Skeletal muscle tissue (tissue), 4 donors: ENCODE measurements around the gene BHLHE41. TPM values are rescaled to one million over a fixed set of nuclear protein-coding genes. Genes with fewer than 3 reads are reported as not detected.

ENCODE experiments used
- H3K27ac ChIP-seq: one replicate; pipeline ENCODE4 v1.7.0; 2013; ENCODE audit warnings: mild to moderate bottlenecking, low read depth, low read length, inconsistent platforms
- H3K27me3 ChIP-seq, 3 donors: one replicate each; pipeline ENCODE4 v1.7.0; 2013; ENCODE audit warnings: low read length in 3 of 3; ENCODE audit not compliant: control insufficient read depth in 3 of 3, insufficient read depth in 3 of 3
- H3K36me3 ChIP-seq, 3 donors: one replicate each; pipeline ENCODE4 v1.7.0; 2013; ENCODE audit warnings: low read length in 3 of 3; ENCODE audit not compliant: control insufficient read depth in 3 of 3, insufficient read depth in 3 of 3
- H3K4me1 ChIP-seq, 3 donors: one replicate each; pipeline ENCODE4 v1.7.0; 2013; ENCODE audit warnings: low read length in 3 of 3, mild to moderate bottlenecking in 3 of 3; ENCODE audit not compliant: control insufficient read depth in 3 of 3, insufficient read depth in 3 of 3
- H3K4me3 ChIP-seq, 3 donors: one replicate each; pipeline ENCODE4 v1.7.0; 2013; ENCODE audit warnings: low read length in 3 of 3
- H3K9ac ChIP-seq, 3 donors: one replicate each; pipeline ENCODE4 v1.7.0; 2013; ENCODE audit warnings: low read length in 3 of 3, mild to moderate bottlenecking in 3 of 3, moderate library complexity in 2 of 3, low read depth in 1 of 3
- H3K9me3 ChIP-seq, 3 donors: one replicate each; pipeline ENCODE4 v1.7.0; 2013; ENCODE audit warnings: low read length in 3 of 3; ENCODE audit not compliant: control insufficient read depth in 3 of 3
- total RNA-seq: library from RNA; depleted of rRNA; stranded (reverse); fragments of >200 nt; gene quantifications from one replicate; pipeline ENCODE4 v1.2.3, GENCODE V29; 2014
- donor health status: Osteomylitis.

BHLHE41 gene
- total RNA-seq, 1 donor from 2014 or later = 1.0 TPM

- H3K27ac ChIP-seq = peak overlapping the region; percentile 98
- H3K4me1 ChIP-seq = peaks cover 52 to 55% (median 55%) of the 10 kb centered on the region in 3 donors
- no peaks in the 10 kb centered on the region for H3K36me3 ChIP-seq
- peak overlapping the region in 1 of 3 donors; percentile 6 for H3K4me3 ChIP-seq
- H3K9me3 ChIP-seq = no peaks in the 10 kb centered on the region
- H3K27me3 ChIP-seq = no peaks in the 10 kb centered on the region
- H3K9ac ChIP-seq = peak overlapping the region in 2 of 3 donors; percentile 3 to 19
Measured at GRCh38 chr12:26116829-26117715, 7.8 kb downstream of the BHLHE41 start.

- peak overlapping the region; percentile 98 for H3K27ac ChIP-seq
- H3K36me3 ChIP-seq = no peaks in the 10 kb centered on the region
- H3K9ac ChIP-seq = peak overlapping the region; percentile 82 to 85 (median 83)
- peak overlapping the region; percentile 47 to 66 (median 64) for H3K4me3 ChIP-seq
- H3K4me1 ChIP-seq = peaks cover 54 to 77% (median 67%) of the 10 kb centered on the region in 3 donors
- H3K27me3 ChIP-seq = no peaks in the 10 kb centered on the region
- H3K9me3 ChIP-seq = no peaks in the 10 kb centered on the region
Measured at GRCh38 chr12:26114720-26115401, 10.0 kb downstream of the BHLHE41 start.

- H3K4me3 ChIP-seq = peak overlapping the region; percentile 47 to 66 (median 64)
- no peaks in the 10 kb centered on the region for H3K36me3 ChIP-seq
- H3K9me3 ChIP-seq = no peaks in the 10 kb centered on the region
- H3K4me1 ChIP-seq = peaks cover 52 to 82% (median 71%) of the 10 kb centered on the region in 3 donors
- H3K9ac ChIP-seq = peak overlapping the region; percentile 82 to 85 (median 83)
- H3K27me3 ChIP-seq = no peaks in the 10 kb centered on the region
- H3K27ac ChIP-seq = peak overlapping the region; percentile 98
Measured at GRCh38 chr12:26113853-26114719, 10.8 kb downstream of the BHLHE41 start.

GRCh38 chr12:26113181-26113654 lies 11.6 kb downstream of the BHLHE41 start:
- H3K9ac ChIP-seq = peak overlapping the region; percentile 66 to 80 (median 77)
- H3K4me1 ChIP-seq = peaks cover 50 to 84% (median 69%) of the 10 kb centered on the region in 3 donors
- peak overlapping the region; percentile 47 to 64 (median 58) for H3K4me3 ChIP-seq

GRCh38 chr12:26112703-26113147 lies 12.1 kb downstream of the BHLHE41 start:
- H3K36me3 ChIP-seq = no peaks in the 10 kb centered on the region
- H3K27me3 ChIP-seq = no peaks in the 10 kb centered on the region
- H3K4me3 ChIP-seq = no peak overlapping the region
- H3K9ac ChIP-seq = peak overlapping the region in 2 of 3 donors; percentile 1 to 10
- no peaks in the 10 kb centered on the region for H3K9me3 ChIP-seq
- peaks cover 55 to 84% (median 70%) of the 10 kb centered on the region in 3 donors for H3K4me1 ChIP-seq
- peak overlapping the region; percentile 98 for H3K27ac ChIP-seq

More at GRCh38 chr12:26113181-26113654, 11.6 kb downstream of the BHLHE41 start:
- Histone ChIP-seq H3K36me3 (no peaks in the 10 kb centered on the region), H3K27ac (peak overlapping the region; percentile 98), H3K9me3 (no peaks in the 10 kb centered on the region), H3K27me3 (no peaks in the 10 kb centered on the region)

- H3K4me1 ChIP-seq = peaks cover 55 to 83% (median 70%) of the 10 kb centered on the region in 3 donors
- no peaks in the 10 kb centered on the region for H3K27me3 ChIP-seq
- peak overlapping the region in 1 of 3 donors; percentile 1 for H3K9ac ChIP-seq
- H3K27ac ChIP-seq = peak overlapping the region; percentile 98
- H3K9me3 ChIP-seq = no peaks in the 10 kb centered on the region
- no peak overlapping the region for H3K4me3 ChIP-seq
- no peaks in the 10 kb centered on the region for H3K36me3 ChIP-seq
Measured at GRCh38 chr12:26112232-26112631, 12.6 kb downstream of the BHLHE41 start.

- peaks cover 50 to 67% (median 55%) of the 10 kb centered on the region in 3 donors for H3K4me1 ChIP-seq
- peak overlapping the region; percentile 81 for H3K27ac ChIP-seq
- H3K9ac ChIP-seq = peak overlapping the region; percentile 10 to 55 (median 40)
- H3K36me3 ChIP-seq = no peaks in the 10 kb centered on the region
- H3K4me3 ChIP-seq = peak overlapping the region; percentile 4 to 8 (median 8)
- H3K9me3 ChIP-seq = no peaks in the 10 kb centered on the region
- H3K27me3 ChIP-seq = no peaks in the 10 kb centered on the region
Measured at GRCh38 chr12:26109343-26109881, 15.4 kb downstream of the BHLHE41 start.

- Histone ChIP-seq H3K36me3 (no peaks in the 10 kb centered on the region), H3K4me3 (peak overlapping the region in 2 of 3 donors; percentile 4 to 8), H3K27me3 (no peaks in the 10 kb centered on the region), H3K4me1 (peaks cover 50 to 67% (median 55%) of the 10 kb centered on the region in 3 donors), H3K9me3 (no peaks in the 10 kb centered on the region), H3K27ac (peak overlapping the region; percentile 81), H3K9ac (peak overlapping the region; percentile 10 to 55 (median 40))
Measured at GRCh38 chr12:26108915-26109314, 15.9 kb downstream of the BHLHE41 start.

GRCh38 chr12:26106347-26106746 lies 18.5 kb downstream of the BHLHE41 start:
- peaks cover 36 to 53% (median 39%) of the 10 kb centered on the region in 3 donors for H3K4me1 ChIP-seq

More at GRCh38 chr12:26106347-26106746, 18.5 kb downstream of the BHLHE41 start:
- H3K36me3 ChIP-seq = no peaks in the 10 kb centered on the region
- no peak overlapping the region for H3K4me3 ChIP-seq
- no peaks in the 10 kb centered on the region for H3K27me3 ChIP-seq
- H3K27ac ChIP-seq = peak overlapping the region; percentile 72
- H3K9me3 ChIP-seq = no peaks in the 10 kb centered on the region
- H3K9ac ChIP-seq = peak overlapping the region in 1 of 3 donors; percentile 4
